Stimulated activated naive B cell treated with anti-CD40 and anti-IgM and Interleukin-4, amounts not matched to agents 10 μg/mL and 1 μg/mL and 100 μg/mL, for 72 hours (primary cell): Measurements from ENCODE around the gene DNAJC8.
A peak's percentile ranks its signal among the peaks of the same experiment; 100 is the strongest.

ENCODE experiments used
- ATAC-seq, 2 donors: fragments of 150-1000 bp; cut with Tn5 transposase; replicated peaks; 2 replicates each; pipeline ENCODE4 v1.10.0; 2021; ENCODE audit warnings: moderate library complexity in 1 of 2
- DNase-seq: peaks from one replicate; pipeline ENCODE4 v3.0.0; 2021
- H3K27ac Mint-ChIP-seq: one replicate; pipeline ENCODE4 v1.8.0; 2022; ENCODE audit warnings: mild to moderate bottlenecking, mixed read lengths
- H3K27me3 Mint-ChIP-seq, 2 donors: one replicate each; pipeline ENCODE4 v1.8.0; 2022; ENCODE audit warnings: mixed read lengths in 2 of 2
- H3K36me3 Mint-ChIP-seq, 2 donors: one replicate each; pipeline ENCODE4 v1.8.0; 2022; ENCODE audit warnings: mixed read lengths in 2 of 2, mild to moderate bottlenecking in 1 of 2
- H3K4me1 Mint-ChIP-seq, 2 donors: one replicate each; pipeline ENCODE4 v1.8.0; 2022; ENCODE audit warnings: mixed read lengths in 2 of 2, mild to moderate bottlenecking in 1 of 2
- H3K4me3 Mint-ChIP-seq, 2 donors: one replicate each; pipeline ENCODE4 v1.8.0; 2022; ENCODE audit warnings: mild to moderate bottlenecking in 2 of 2, mixed read lengths in 2 of 2, moderate library complexity in 1 of 2
- H3K9me3 Mint-ChIP-seq, 2 donors: one replicate each; pipeline ENCODE4 v1.8.0; 2022; ENCODE audit warnings: mixed read lengths in 2 of 2, mild to moderate bottlenecking in 1 of 2

Gene DNAJC8

GRCh38 chr1:28200234-28200873 lies 32.5 kb downstream of the DNAJC8 start:
- no peak for ATAC-seq
- Mint-ChIP-seq H3K9me3 (peaks cover 2 to 4% of the 10 kb centered on the region in 2 donors), H3K27me3 (no peaks in the 10 kb centered on the region), H3K27ac (peak overlapping the region; percentile 59), H3K36me3 (peaks cover 50 to 63% of the 10 kb centered on the region in 2 donors), H3K4me3 (peak overlapping the region in 1 of 2 donors; percentile 37), H3K4me1 (peaks cover 28 to 40% of the 10 kb centered on the region in 2 donors)
- no peak for DNase-seq

DNA sequence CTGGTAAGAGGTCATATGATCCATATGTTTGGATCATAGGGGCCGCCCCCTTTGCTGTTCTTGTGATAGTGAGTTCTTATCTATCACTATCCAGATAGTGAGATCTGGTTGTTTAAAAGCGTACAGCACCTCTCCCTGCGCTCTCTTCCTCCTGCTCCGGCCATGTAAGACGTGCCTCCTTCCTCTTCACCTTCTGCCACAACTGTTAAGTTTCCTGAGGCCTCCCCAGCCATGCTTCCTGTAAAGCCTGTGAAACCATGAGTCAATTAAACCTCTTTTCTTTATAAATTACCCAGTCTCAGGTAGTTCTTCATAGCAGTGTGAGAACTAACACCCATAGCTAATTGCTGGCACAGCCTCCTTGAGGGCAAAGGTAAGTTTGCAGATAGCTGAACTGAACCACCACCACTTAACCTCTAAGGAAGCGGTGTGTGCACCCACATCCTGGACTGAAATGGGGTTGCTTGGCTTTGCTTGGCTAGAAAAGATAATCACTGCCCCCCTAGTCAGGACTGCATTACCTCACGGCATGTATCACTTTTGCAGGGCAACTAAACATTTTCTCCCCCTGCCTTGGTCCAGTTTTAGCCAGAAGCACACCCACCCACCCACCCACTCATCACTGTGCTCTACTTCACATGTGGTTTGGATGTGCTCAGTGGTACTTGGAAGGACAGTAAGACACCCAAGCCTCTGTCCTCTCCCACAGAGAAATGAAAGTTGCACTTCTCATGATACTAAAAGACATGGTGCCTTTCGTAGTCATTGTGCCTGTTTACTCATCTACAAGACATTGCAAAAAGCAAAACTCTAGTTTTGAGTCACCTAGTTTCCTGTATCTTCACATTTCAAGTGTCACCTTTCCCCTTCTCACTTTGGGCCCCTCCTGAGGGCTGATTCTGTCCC lies 33.2 kb downstream of the DNAJC8 start:
- Mint-ChIP-seq H3K9me3 (peaks cover 2 to 4% of the 10 kb centered on the region in 2 donors), H3K27ac (peak overlapping the region; percentile 94), H3K4me1 (peaks cover 28 to 40% of the 10 kb centered on the region in 2 donors), H3K4me3 (peak overlapping the region; percentile 65 to 78), H3K36me3 (peaks cover 50 to 59% of the 10 kb centered on the region in 2 donors), H3K27me3 (no peaks in the 10 kb centered on the region)
- ATAC-seq (peak; percentile 94 to 95), DNase-seq (peak; percentile 68)

GRCh38 chr1:28197682-28198415 lies 35.0 kb downstream of the DNAJC8 start:
- H3K27me3 Mint-ChIP-seq, result no peaks in the 10 kb centered on the region
- no peak for DNase-seq
- no peak for ATAC-seq
- H3K4me3 Mint-ChIP-seq, result no peak overlapping the region
- H3K4me1 Mint-ChIP-seq, result peaks cover 28 to 40% of the 10 kb centered on the region in 2 donors
- peaks cover 48 to 50% of the 10 kb centered on the region in 2 donors for H3K36me3 Mint-ChIP-seq
- H3K27ac Mint-ChIP-seq, result no peak overlapping the region
- H3K9me3 Mint-ChIP-seq, result peaks cover 2 to 4% of the 10 kb centered on the region in 2 donors

GRCh38 chr1:28196330-28196729 lies 36.5 kb downstream of the DNAJC8 start:
- H3K9me3 Mint-ChIP-seq, result peaks cover 2 to 4% of the 10 kb centered on the region in 2 donors
- DNase-seq, result no peak
- ATAC-seq, result no peak
- peaks cover 44 to 48% of the 10 kb centered on the region in 2 donors for H3K36me3 Mint-ChIP-seq
- H3K27me3 Mint-ChIP-seq, result no peaks in the 10 kb centered on the region
- H3K4me1 Mint-ChIP-seq, result peaks cover 28 to 37% of the 10 kb centered on the region in 2 donors
- no peak overlapping the region for H3K27ac Mint-ChIP-seq
- no peak overlapping the region for H3K4me3 Mint-ChIP-seq

DNA sequence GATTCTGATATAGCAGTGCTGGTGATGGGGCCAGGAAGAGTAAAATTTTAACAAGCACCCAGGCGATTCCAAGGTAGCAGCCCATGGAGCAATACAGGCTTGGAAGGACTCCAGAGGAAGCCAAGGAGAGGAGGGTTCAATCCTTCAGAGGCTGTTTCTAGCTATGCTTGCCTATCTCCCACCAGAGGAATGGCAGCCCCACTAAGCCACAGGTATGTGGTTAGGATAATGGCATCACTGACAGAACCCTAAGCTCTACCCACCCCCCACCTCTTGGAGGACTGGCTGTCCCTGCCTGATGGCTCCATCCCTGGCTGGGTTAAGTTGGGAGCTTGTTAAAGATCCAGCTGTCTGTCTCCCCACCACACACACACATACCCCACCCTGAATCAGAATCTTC lies 37.0 kb downstream of the DNAJC8 start:
- no peak for DNase-seq
- no peak for ATAC-seq
- H3K27ac Mint-ChIP-seq, result no peak overlapping the region
- peaks cover 38 to 43% of the 10 kb centered on the region in 2 donors for H3K36me3 Mint-ChIP-seq
- H3K9me3 Mint-ChIP-seq, result peaks cover 2 to 4% of the 10 kb centered on the region in 2 donors
- H3K4me1 Mint-ChIP-seq, result peaks cover 25 to 34% of the 10 kb centered on the region in 2 donors
- no peak overlapping the region for H3K4me3 Mint-ChIP-seq
- H3K27me3 Mint-ChIP-seq, result no peaks in the 10 kb centered on the region

GRCh38 chr1:28194326-28195035 lies 38.3 kb downstream of the DNAJC8 start:
- Mint-ChIP-seq H3K27me3 (no peaks in the 10 kb centered on the region), H3K27ac (no peak overlapping the region), H3K36me3 (peaks cover 31 to 33% of the 10 kb centered on the region in 2 donors), H3K4me1 (peaks cover 16 to 25% of the 10 kb centered on the region in 2 donors), H3K9me3 (peaks cover 2 to 4% of the 10 kb centered on the region in 2 donors), H3K4me3 (no peak overlapping the region)
- no peak for DNase-seq
- ATAC-seq, result no peak

GRCh38 chr1:28193701-28194161 lies 39.1 kb downstream of the DNAJC8 start:
- DNase-seq (no peak), ATAC-seq (no peak)
- H3K36me3 Mint-ChIP-seq, result peaks cover 23 to 25% of the 10 kb centered on the region in 2 donors
- no peaks in the 10 kb centered on the region for H3K27me3 Mint-ChIP-seq
- H3K4me3 Mint-ChIP-seq, result no peak overlapping the region
- no peak overlapping the region for H3K27ac Mint-ChIP-seq
- H3K9me3 Mint-ChIP-seq, result no peaks in the 10 kb centered on the region
- peaks cover 12 to 20% of the 10 kb centered on the region in 2 donors for H3K4me1 Mint-ChIP-seq

- ATAC-seq (no peak), DNase-seq (no peak)
- H3K27me3 Mint-ChIP-seq, result no peaks in the 10 kb centered on the region
- H3K36me3 Mint-ChIP-seq, result peaks cover 6 to 7% of the 10 kb centered on the region in 2 donors
- H3K4me1 Mint-ChIP-seq, result peaks cover 3 to 5% of the 10 kb centered on the region in 2 donors
- no peak overlapping the region for H3K4me3 Mint-ChIP-seq
- H3K27ac Mint-ChIP-seq, result no peak overlapping the region
- no peaks in the 10 kb centered on the region for H3K9me3 Mint-ChIP-seq
These were observed 41.7 kb downstream of the DNAJC8 start for GRCh38 chr1:28190996-28191645.

GRCh38 chr1:28190337-28190979 lies 42.4 kb downstream of the DNAJC8 start:
- H3K4me3 Mint-ChIP-seq, result no peak overlapping the region
- H3K27me3 Mint-ChIP-seq, result no peaks in the 10 kb centered on the region
- H3K9me3 Mint-ChIP-seq, result no peaks in the 10 kb centered on the region
- ATAC-seq (no peak), DNase-seq (no peak)
- peaks cover 6 to 7% of the 10 kb centered on the region in 2 donors for H3K36me3 Mint-ChIP-seq
- peaks cover 3 to 5% of the 10 kb centered on the region in 2 donors for H3K4me1 Mint-ChIP-seq
- no peak overlapping the region for H3K27ac Mint-ChIP-seq

GRCh38 chr1:28185071-28185470 lies 47.8 kb downstream of the DNAJC8 start:
- DNase-seq (no peak), ATAC-seq (no peak)
- Mint-ChIP-seq H3K27ac (no peak overlapping the region), H3K9me3 (no peaks in the 10 kb centered on the region), H3K4me3 (no peak overlapping the region), H3K36me3 (peaks cover 0 to 10% of the 10 kb centered on the region in 2 donors), H3K4me1 (peaks cover 14 to 18% of the 10 kb centered on the region in 2 donors), H3K27me3 (no peaks in the 10 kb centered on the region)

- H3K27me3 Mint-ChIP-seq, result peaks cover 0 to 4% of the 10 kb centered on the region in 2 donors
- no peak overlapping the region for H3K4me3 Mint-ChIP-seq
These were observed 52.2 kb downstream of the DNAJC8 start for GRCh38 chr1:28180306-28181305.

More at GRCh38 chr1:28180306-28181305, 52.2 kb downstream of the DNAJC8 start:
- peaks cover 39 to 56% of the 10 kb centered on the region in 2 donors for H3K4me1 Mint-ChIP-seq
- peaks cover 0 to 14% of the 10 kb centered on the region in 2 donors for H3K36me3 Mint-ChIP-seq
- H3K9me3 Mint-ChIP-seq, result no peaks in the 10 kb centered on the region
- H3K27ac Mint-ChIP-seq, result no peak overlapping the region
- ATAC-seq, result no peak
- DNase-seq, result no peak
